Heart left ventricle (tissue), 16 donors: ENCODE measurements around the gene RABIF. TPM values are rescaled to one million over a fixed set of nuclear protein-coding genes. Genes with fewer than 3 reads are reported as not detected.
"Not testable (repeated sequence)": the region's sequence is repeated elsewhere in the genome, so short reads cannot be mapped to it uniquely, and the experiment has no call there.

Experiments
- ATAC-seq, 4 donors: fragments of 200-7000 bp; cut with Tn5 transposase; one replicate each; pipeline ENCODE4 v1.9.1; 2020 to 2022; ENCODE audit warnings: moderate library complexity in 4 of 4, mild to moderate bottlenecking in 3 of 4, moderate number of reproducible peaks in 1 of 4
- DNase-seq, 5 donors: peaks; one replicate each; pipeline ENCODE4 v3.0.0-alpha.2; 2020
- H3K27ac ChIP-seq, 12 donors: fragments of 200-600 bp; sonication (generic) in 4 of 12; one replicate each; pipeline versions ENCODE4 v1.5.0 to v1.8.0; 2016 to 2022; ENCODE audit warnings: mild to moderate bottlenecking in 2 of 12
- H3K27me3 ChIP-seq, 9 donors: fragments of 200-600 bp; sonication (generic) in 2 of 9; one replicate each; pipeline versions ENCODE4 v1.5.1 to v1.8.0; 2016 to 2022; ENCODE audit warnings: mild to moderate bottlenecking in 3 of 9
- H3K36me3 ChIP-seq, 9 donors: fragments of 200-600 bp; sonication (generic) in 2 of 9; one replicate each; pipeline versions ENCODE4 v1.5.0 to v1.8.0; 2018 to 2022; ENCODE audit warnings: mild to moderate bottlenecking in 2 of 9
- H3K4me1 ChIP-seq, 12 donors: fragments of 200-600 bp; sonication (generic) in 4 of 12; one replicate each; pipeline versions ENCODE4 v1.5.0 to v1.8.0; 2016 to 2022; ENCODE audit warnings: mild to moderate bottlenecking in 3 of 12
- H3K4me3 ChIP-seq, 12 donors: fragments of 200-600 bp; sonication (generic) in 4 of 12; one replicate each; pipeline versions ENCODE4 v1.5.0 to v1.8.0; 2017 to 2022; ENCODE audit warnings: mild to moderate bottlenecking in 9 of 12, moderate library complexity in 4 of 12
- H3K9me3 ChIP-seq, 12 donors: fragments of 200-600 bp; sonication (generic) in 4 of 12; one replicate each; pipeline versions ENCODE4 v1.5.0 to v1.8.0; 2016 to 2022; ENCODE audit warnings: mild to moderate bottlenecking in 1 of 12
- POLR2A ChIP-seq, 2 donors: fragments of 450-650 bp; IDR thresholded peaks; one replicate each; pipeline ENCODE4 v1.6.1; 2017; ENCODE audit warnings: antibody characterized with exemption in 2 of 2, mild to moderate bottlenecking in 2 of 2, moderate library complexity in 2 of 2
- WGBS, 4 donors: extraction: QIAGEN DNeasy Blood & Tissue Kit in 2 of 4; methylation state at CpG; one replicate each; pipeline versions ENCODE4 v1.1.5 to v1.1.7; 2013 to 2018; 5-methylcytosine and 5-hydroxymethylcytosine counted together
- intact Hi-C, 10 donors: fragments of 100-400 bp; cut with DNase I; formaldehyde crosslinking; loops; one replicate each; pipeline versions ENCODE4 v1.11.1 to v1.14.2; 2022
- polyA plus RNA-seq, 2 donors: library from polyadenylated mRNA; stranded (reverse); fragments of 200-250 nt; gene quantifications; one replicate each; pipeline ENCODE4 v1.2.3, GENCODE V29; 2013
- total RNA-seq, 9 donors: library from RNA; depleted of rRNA in 2 of 9; stranded (reverse); fragments of >200 nt in 2 of 9; fragmentation: NEBNext Ultra II Directional in 3 of 9; extraction: Animal tissue kit (Norgen Biotek cat#: 25700) in 3 of 9; gene quantifications; one replicate each; pipeline versions ENCODE4 v1.1.0 to v1.2.4, GENCODE V29; 2016 to 2023
- TF ChIP-seq, protein P1 (sequence below), 12 donors: fragments of 200-600 bp; sonication (generic) in 4 of 12; IDR thresholded peaks; one replicate each; pipeline versions ENCODE4 v1.5.0 to v1.8.0; 2018 to 2022; ENCODE audit warnings: antibody characterized with exemption in 12 of 12, mild to moderate bottlenecking in 5 of 12
- donor health status: ischemic (EF 13 %, LVEDD 7.1; RV severe dilation, severe dysfunction).
- donor health status: healthy with polysubstance abuse.
- donor health status: DM: no; HTN: yes; CAD: no.
- donor health status: DM: no; HTN: no; CAD: no.
- donor health status: ischemic (EF 25% LVEDD 6.9; RV normal size, moderate dysfunction).
- donor health status: ischemic (EF 25% LVEDD 5.7; RV mildly dilated, moderate dysfunction).
- donor health status: healthy.
- donor health status: DM: yes; HTN: yes; CAD: no.
- donor health status: ischemic (EF 35%, LVEDD 5.7; RV mildly dilated, moderate dysfunction).
- donor health status: nonischemic (EF 11% LVEDD 7.7; RV severe dilation, severe dysfunction).
- donor health status: DM: yes; HTN: yes; CAD: no.
- donor health status: PGD.
- donor health status: ischemic (EF 29% LVEDD 5.4; RV normal size, mild dysfunction).
- donor health status: nonischemic (EF 23%, LVEDD 6.1; RV moderate dilation, normal function).

RABIF gene
- total and polyA plus RNA-seq, 11 donors = 3.6 to 12.1 (median 5.3) TPM

DNA sequence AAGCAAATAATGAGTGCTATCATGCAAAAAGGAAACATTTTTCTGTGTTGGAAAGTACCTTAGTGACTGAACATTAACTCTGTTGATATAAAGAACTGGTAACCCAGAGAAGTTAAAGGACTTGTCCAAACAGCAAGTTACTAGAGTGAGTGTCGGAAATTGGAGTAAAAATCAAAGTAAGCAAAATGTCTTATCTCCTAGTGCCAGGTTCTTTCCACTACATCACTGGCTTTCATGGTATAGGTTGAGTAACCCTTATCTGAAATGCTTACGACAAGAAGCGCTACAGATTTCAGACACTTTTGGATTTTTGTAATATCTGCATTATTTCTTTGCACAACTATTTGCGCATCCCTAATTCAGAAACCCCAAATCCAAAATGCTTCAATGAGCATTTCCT, 16.4 kb upstream of the RABIF start:
- Histone ChIP-seq H3K27me3 (no peaks in the 10 kb centered on the region), H3K27ac (no peak overlapping the region), H3K9me3 (no peaks in the 10 kb centered on the region), H3K4me1 (no peaks in the 10 kb centered on the region), H3K4me3 (no peak overlapping the region), H3K36me3 (peaks cover 0 to 95% (median 90%) of the 10 kb centered on the region in 9 donors)
- TF ChIP-seq POLR2A (IDR thresholded peaks at IDR 0.05) = no peak
- 70 to 82% (median 73%) methylated on average over 4 of the region's 4 CpGs for WGBS, 4 donors
- DNase-seq (no peak), ATAC-seq (no peak)
- intact Hi-C loops = no loop called here

DNA sequence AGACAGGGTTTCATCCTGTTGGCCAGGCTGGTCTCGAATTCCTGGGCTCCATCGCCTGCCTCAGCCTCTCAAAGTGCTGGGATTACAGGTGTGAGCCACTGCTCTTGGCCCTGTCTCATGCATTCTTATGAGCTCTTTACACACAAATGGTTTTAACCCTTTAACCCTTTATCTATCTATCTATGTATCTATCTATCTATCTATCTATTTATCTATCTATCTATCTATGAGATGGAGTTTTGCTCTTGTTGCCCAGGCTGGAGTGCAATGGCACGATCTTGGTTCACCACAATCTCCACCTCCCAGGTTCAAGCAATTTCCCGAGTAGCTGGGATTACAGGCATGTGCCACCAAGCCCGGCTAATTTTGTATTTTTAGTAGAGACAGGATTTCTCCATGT, 14.9 kb upstream of the RABIF start:
- peaks cover 0 to 95% (median 90%) of the 10 kb centered on the region in 9 donors for H3K36me3 ChIP-seq
- DNase-seq, H3K4me1 ChIP-seq, ATAC-seq, H3K9me3 ChIP-seq, H3K27ac ChIP-seq, H3K4me3 ChIP-seq, intact Hi-C loops, H3K27me3 ChIP-seq: not testable (repeated sequence)
- 91 to 96% (median 94%) methylated on average over 5 of the region's 5 CpGs for WGBS, 4 donors

DNA sequence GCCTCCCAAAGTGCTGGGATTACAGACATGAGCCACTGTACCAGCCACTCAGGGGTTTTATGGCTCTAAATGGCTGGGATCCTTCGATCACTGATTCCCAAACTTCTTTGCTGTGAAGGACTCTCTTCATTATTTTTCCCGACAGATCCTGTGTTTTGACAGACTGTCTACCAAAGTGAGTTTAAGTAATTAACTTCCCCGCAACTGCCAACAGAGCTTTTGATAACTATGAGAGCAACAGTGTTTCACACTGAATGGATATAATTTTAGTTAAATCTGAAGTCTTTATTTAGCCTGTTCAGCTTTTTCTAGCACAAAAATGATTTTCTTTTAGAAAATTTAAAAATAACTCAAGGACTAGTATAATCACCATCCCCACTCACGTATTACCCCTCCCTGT, 12.6 kb upstream of the RABIF start:
- no peaks in the 10 kb centered on the region for H3K4me1 ChIP-seq
- H3K27ac ChIP-seq = no peak overlapping the region
- peaks cover 0 to 94% (median 84%) of the 10 kb centered on the region in 9 donors for H3K36me3 ChIP-seq
- TF ChIP-seq POLR2A (IDR thresholded peaks at IDR 0.05) = no peak
- TF ChIP-seq, protein P1, sequence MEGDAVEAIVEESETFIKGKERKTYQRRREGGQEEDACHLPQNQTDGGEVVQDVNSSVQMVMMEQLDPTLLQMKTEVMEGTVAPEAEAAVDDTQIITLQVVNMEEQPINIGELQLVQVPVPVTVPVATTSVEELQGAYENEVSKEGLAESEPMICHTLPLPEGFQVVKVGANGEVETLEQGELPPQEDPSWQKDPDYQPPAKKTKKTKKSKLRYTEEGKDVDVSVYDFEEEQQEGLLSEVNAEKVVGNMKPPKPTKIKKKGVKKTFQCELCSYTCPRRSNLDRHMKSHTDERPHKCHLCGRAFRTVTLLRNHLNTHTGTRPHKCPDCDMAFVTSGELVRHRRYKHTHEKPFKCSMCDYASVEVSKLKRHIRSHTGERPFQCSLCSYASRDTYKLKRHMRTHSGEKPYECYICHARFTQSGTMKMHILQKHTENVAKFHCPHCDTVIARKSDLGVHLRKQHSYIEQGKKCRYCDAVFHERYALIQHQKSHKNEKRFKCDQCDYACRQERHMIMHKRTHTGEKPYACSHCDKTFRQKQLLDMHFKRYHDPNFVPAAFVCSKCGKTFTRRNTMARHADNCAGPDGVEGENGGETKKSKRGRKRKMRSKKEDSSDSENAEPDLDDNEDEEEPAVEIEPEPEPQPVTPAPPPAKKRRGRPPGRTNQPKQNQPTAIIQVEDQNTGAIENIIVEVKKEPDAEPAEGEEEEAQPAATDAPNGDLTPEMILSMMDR (IDR thresholded peaks at IDR 0.05) = no peak
- H3K27me3 ChIP-seq = no peaks in the 10 kb centered on the region
- DNase-seq (no peak), ATAC-seq (no peak)
- no peak overlapping the region for H3K4me3 ChIP-seq
- no peaks in the 10 kb centered on the region for H3K9me3 ChIP-seq
- WGBS, 4 donors = 92 to 97% (median 96%) methylated on average over 4 of the region's 4 CpGs
- intact Hi-C loops = no loop called here

DNA sequence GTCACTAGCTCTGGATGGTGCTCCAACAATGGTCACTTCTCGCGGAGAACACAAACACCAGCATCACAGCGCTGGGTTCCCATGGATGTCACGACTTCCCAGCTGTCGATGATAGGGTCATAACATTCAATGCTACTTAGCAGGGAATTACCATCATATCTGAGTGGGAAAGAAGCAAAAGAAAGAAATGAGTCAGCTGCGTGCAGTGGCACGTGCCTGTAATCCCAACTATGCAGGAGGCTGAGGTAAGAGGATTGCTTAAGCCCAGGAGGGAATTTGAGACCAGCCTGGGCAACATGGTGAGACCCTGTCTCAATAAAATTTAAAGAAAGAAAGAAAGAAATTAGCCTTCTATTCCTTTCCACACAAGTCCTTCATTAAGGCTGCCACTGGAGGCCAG, 3.6 kb upstream of the RABIF start:
- H3K36me3 ChIP-seq = peaks cover 2 to 77% (median 64%) of the 10 kb centered on the region in 9 donors
- intact Hi-C loops = loop anchor here in 2 of 10 donors (5.0 to 10.0 kb wide), 2 partner anchors 80 to 138 kb away; partner anchors contain the start of gene PCAT6 (in 1 of the 2)
- no peaks in the 10 kb centered on the region for H3K9me3 ChIP-seq
- DNase-seq (no peak), ATAC-seq (no peak)
- 95 to 97% (median 96%) methylated on average over 7 of the region's 7 CpGs for WGBS, 4 donors
- H3K4me3 ChIP-seq = no peak overlapping the region
- H3K4me1 ChIP-seq = peaks cover 0 to 16% (median 8%) of the 10 kb centered on the region in 12 donors
- no peak overlapping the region for H3K27ac ChIP-seq
- H3K27me3 ChIP-seq = no peaks in the 10 kb centered on the region
- no peak for TF ChIP-seq POLR2A (IDR thresholded peaks at IDR 0.05)
- TF ChIP-seq, protein P1 (IDR thresholded peaks at IDR 0.05) = no peak

DNA sequence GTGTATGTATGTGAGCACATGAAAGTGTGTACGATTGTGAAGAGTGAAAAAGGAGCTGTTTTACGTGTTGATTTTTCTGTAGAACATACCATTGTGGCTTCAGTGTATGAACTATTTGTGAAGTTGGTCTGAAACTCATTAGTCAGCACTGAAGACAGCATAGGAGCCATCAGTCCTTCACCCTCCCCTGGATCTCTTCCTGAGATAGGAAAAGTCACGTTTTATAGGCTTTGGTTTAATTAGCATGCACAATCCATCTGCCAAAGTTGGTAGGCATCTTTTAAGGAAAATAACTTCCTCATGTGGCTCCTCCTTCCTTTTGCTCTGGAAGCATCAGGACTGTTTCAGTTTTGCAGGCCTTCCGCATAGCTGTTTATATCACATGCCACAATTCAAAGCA, 1.4 kb upstream of the RABIF start:
- H3K4me1 ChIP-seq = peaks cover 0 to 22% (median 8%) of the 10 kb centered on the region in 12 donors
- TF ChIP-seq POLR2A (IDR thresholded peaks at IDR 0.05) = no peak
- TF ChIP-seq, protein P1 (IDR thresholded peaks at IDR 0.05) = no peak
- ATAC-seq (no peak), DNase-seq (no peak)
- H3K27me3 ChIP-seq = no peaks in the 10 kb centered on the region
- peaks cover 2 to 56% (median 47%) of the 10 kb centered on the region in 9 donors for H3K36me3 ChIP-seq
- 79 to 90% (median 84%) methylated on average over 4 of the region's 4 CpGs for WGBS, 4 donors
- no peaks in the 10 kb centered on the region for H3K9me3 ChIP-seq
- no peak overlapping the region for H3K27ac ChIP-seq
- H3K4me3 ChIP-seq = no peak overlapping the region
- intact Hi-C loops = loop anchor here in 2 of 10 donors (5.0 to 10.0 kb wide), 2 partner anchors 78 to 136 kb away; partner anchors contain the start of gene PCAT6 (in 1 of the 2)
